A673 (cell line): ENCODE measurements around the gene LRRC23. TPM values are rescaled to one million over a fixed set of nuclear protein-coding genes. Genes with fewer than 3 reads are reported as not detected.

Experiments
- BruUV-seq: library from RNA; stranded (reverse); fragments of 400-500 nt; replicated peaks from 2 replicates; lab custom pipeline; 2021; lab: Mats Ljungman, UMichigan
- CTCF ChIA-PET: fragments of 300-600 bp; sonication (Branson Sonifier 250); formaldehyde crosslinking; loops from one replicate; lab custom pipeline; 2022; ENCODE audit warnings: antibody characterized with exemption; lab: Charles Lee
- POLR2A ChIA-PET: fragments of 300-600 bp; sonication (Branson Sonifier 250); formaldehyde crosslinking; loops from one replicate; lab custom pipeline; 2022; ENCODE audit warnings: antibody characterized with exemption; ENCODE audit not compliant: low non-redundant PET; lab: Charles Lee
- DNase-seq: peaks from one replicate; pipeline ENCODE4 v3.0.0-alpha.2; 2015; ENCODE audit warnings: low spot score
- H3K27ac ChIP-seq: fragments of 200-600 bp; sonication (generic); 2 replicates; pipeline ENCODE4 v1.5.1; 2016; ENCODE audit warnings: mixed run types, low read depth, mild to moderate bottlenecking, mixed read lengths, antibody characterized with exemption, low read length; ENCODE audit not compliant: poor library complexity, severe bottlenecking
- H3K27me3 ChIP-seq: fragments of 200-600 bp; sonication (generic); replicated peaks from 2 replicates; pipeline ENCODE4 v1.6.1; 2017; ENCODE audit warnings: mixed run types, low read depth, mild to moderate bottlenecking, mixed read lengths, antibody characterized with exemption, low read length; ENCODE audit not compliant: insufficient read depth, poor library complexity
- H3K36me3 ChIP-seq: fragments of 200-600 bp; sonication (generic); 2 replicates; pipeline ENCODE4 v1.6.1; 2016; ENCODE audit warnings: mixed run types, mild to moderate bottlenecking, mixed read lengths, antibody characterized with exemption, low read length; ENCODE audit not compliant: insufficient read depth, poor library complexity, severe bottlenecking
- H3K4me1 ChIP-seq: fragments of 200-600 bp; sonication (generic); 2 replicates; pipeline ENCODE4 v1.6.1; 2017; ENCODE audit warnings: mixed run types, mild to moderate bottlenecking, mixed read lengths, antibody characterized with exemption, low read length; ENCODE audit not compliant: insufficient read depth, poor library complexity, severe bottlenecking
- H3K4me3 ChIP-seq: fragments of 200-600 bp; sonication (generic); 2 replicates; pipeline ENCODE4 v1.5.1; 2016; ENCODE audit warnings: low read depth, mixed run types, mild to moderate bottlenecking, mixed read lengths, low read length; ENCODE audit not compliant: poor library complexity, severe bottlenecking
- H3K9me3 ChIP-seq: fragments of 200-600 bp; sonication (generic); 2 replicates; pipeline ENCODE4 v1.6.1; 2016; ENCODE audit warnings: mixed run types, low read depth, mild to moderate bottlenecking, mixed read lengths, antibody characterized with exemption, low read length; ENCODE audit not compliant: poor library complexity, severe bottlenecking
- CTCF ChIP-seq: fragments of 300-800, 200-600 bp; sonication (generic); conservative IDR thresholded peaks from 2 replicates; pipeline ENCODE4 v1.5.1; 2017; ENCODE audit warnings: low read depth, mild to moderate bottlenecking, antibody characterized with exemption, low read length, moderate library complexity, mixed read lengths
- EZH2 ChIP-seq: fragments of 200-600 bp; sonication (generic); IDR thresholded peaks from 2 replicates; pipeline ENCODE4 v1.6.1; 2017; ENCODE audit warnings: borderline replicate concordance, low read depth, mild to moderate bottlenecking, mixed read lengths, antibody characterized with exemption, low read length; ENCODE audit not compliant: poor library complexity, severe bottlenecking
- intact Hi-C: fragments of 100-400 bp; cut with micrococcal nuclease; formaldehyde crosslinking; loops from one replicate; pipeline ENCODE4 v1.10.0; 2022; ENCODE audit not compliant: unreplicated experiment
- total RNA-seq: library from RNA; stranded (reverse); gene quantifications from 2 replicates; pipeline ENCODE4 v1.2.3, GENCODE V29; 2021

LRRC23 gene
- total RNA-seq, 1 experiment from 2014 or later = 7.7 TPM

- ChIA-PET CTCF (interaction anchor here (1.0 to 1.7 kb wide), 7 partner anchors 9 to 188 kb away, joined by 3 to 11 read pairs (median 5); partner anchors contain the start of genes C12orf57 and RNU7-1), POLR2A (interaction anchor here (1.1 to 1.5 kb wide), 2 partner anchors 18 to 19 kb away, joined by 3 to 11 read pairs; partner anchors contain the start of genes C12orf57 and RNU7-1)
- peaks cover 39% of the 10 kb centered on the region for H3K4me1 ChIP-seq
- peak overlapping the region; percentile 95 for H3K27ac ChIP-seq
- no peaks in the 10 kb centered on the region for H3K27me3 ChIP-seq
- H3K9me3 ChIP-seq = no peaks in the 10 kb centered on the region
- H3K4me3 ChIP-seq = peak overlapping the region; percentile 36
- peak; percentile 81 for DNase-seq
- TF ChIP-seq CTCF (no peak), EZH2 (no peak)
- intact Hi-C loops = loop anchor here (1.0 to 2.0 kb wide), 2 partner anchors 13 to 37 kb away; no protein-coding TSS in a partner anchor
- no TSS peak for BruUV-seq
- peaks cover 26% of the 10 kb centered on the region for H3K36me3 ChIP-seq
These were observed 21.1 kb downstream of the LRRC23 start for GRCh38 chr12:6925540-6926279.

GRCh38 chr12:6927379-6928021 lies 22.9 kb downstream of the LRRC23 start, which contains the start of gene ATN1:
ATN1 (plus strand) TSS chr12:6927959; CDS start chr12:6934002, 6,043 bp downstream.
- POLR2A ChIA-PET = interaction anchor here (1.0 kb wide), 1 partner anchor 1186 kb away, joined by 4 read pairs; no protein-coding TSS in a partner anchor
- DNase-seq = peak; percentile 83
- Histone ChIP-seq H3K9me3 (no peaks in the 10 kb centered on the region), H3K36me3 (peaks cover 12% of the 10 kb centered on the region), H3K27ac (peak within 1 kb of the TSS; percentile 95), H3K4me3 (peak within 1 kb of the TSS; percentile 99), H3K27me3 (no peaks in the 10 kb centered on the region), H3K4me1 (peaks cover 39% of the 10 kb centered on the region)
- TF ChIP-seq CTCF (no peak), EZH2 (no peak)
- CTCF ChIA-PET = interaction anchor here (0.6 to 0.9 kb wide), 3 partner anchors 12 to 54 kb away, joined by 3 to 4 read pairs (median 3); partner anchors contain the start of gene SPSB2
- intact Hi-C loops = no loop called here
- BruUV-seq = no TSS peak

GRCh38 chr12:6928022-6928702 lies 23.5 kb downstream of the LRRC23 start:
- TF ChIP-seq EZH2 (no peak), CTCF (no peak)
- Histone ChIP-seq H3K4me1 (peaks cover 39% of the 10 kb centered on the region), H3K4me3 (peak overlapping the region; percentile 99), H3K36me3 (peaks cover 15% of the 10 kb centered on the region), H3K27me3 (no peaks in the 10 kb centered on the region), H3K9me3 (no peaks in the 10 kb centered on the region), H3K27ac (peak overlapping the region; percentile 90)
- no TSS peak for BruUV-seq
- no peak for DNase-seq
- POLR2A ChIA-PET = no interaction called here
- intact Hi-C loops = no loop called here
- CTCF ChIA-PET = interaction anchor here (0.7 kb wide), 1 partner anchor 11 kb away, joined by 4 read pairs; no protein-coding TSS in a partner anchor
